ENCODE measurements around the gene GFAP.

- TF ChIP-seq EGR1 (IDR thresholded peaks at IDR 0.05; ENCODE audit: low read depth in 2 of 2) (no peak), YY1 (IDR thresholded peaks at IDR 0.05) (no peak), CTCF (IDR thresholded peaks at IDR 0.05; ENCODE audit: low read depth, low read length, missing input control) (no peak)
These were observed 25.5 kb upstream of the GFAP start for GRCh38 chr17:44940768-44941167.

Measured in liver (tissue), 3 donors.